Activated CD8-positive, alpha-beta T cell treated with anti-CD3 and anti-CD28 coated beads for 36 hours (primary cell): ENCODE results near the gene UBA52. TPM values are rescaled to one million over a fixed set of nuclear protein-coding genes. Genes with fewer than 3 reads are reported as not detected.

Experiments
- ATAC-seq: fragments of 200-7000 bp; cut with Tn5 transposase; one replicate; pipeline ENCODE4 v1.10.0; 2021; ENCODE audit warnings: mild to moderate bottlenecking, moderate library complexity
- CTCF ChIA-PET: fragments of 350-600 bp; sonication (Branson Sonifier 250); formaldehyde crosslinking; loops from one replicate; lab custom pipeline; 2021; ENCODE audit warnings: antibody characterized with exemption; lab: Charles Lee
- POLR2A ChIA-PET: fragments of 350-600 bp; sonication (Branson Sonifier 250); formaldehyde crosslinking; loops from one replicate; lab custom pipeline; 2021; ENCODE audit warnings: antibody characterized with exemption; lab: Charles Lee
- DNase-seq: peaks from one replicate; pipeline ENCODE4 v3.0.0-alpha.2; 2020
- H3K27ac Mint-ChIP-seq: one replicate; pipeline ENCODE4 v1.8.0; 2021; ENCODE audit warnings: mild to moderate bottlenecking, mixed read lengths
- H3K27me3 Mint-ChIP-seq: one replicate; pipeline ENCODE4 v1.8.0; 2021; ENCODE audit warnings: mixed read lengths
- H3K36me3 Mint-ChIP-seq: one replicate; pipeline ENCODE4 v1.8.0; 2021; ENCODE audit warnings: low read depth, mixed read lengths
- H3K4me1 Mint-ChIP-seq: one replicate; pipeline ENCODE4 v1.8.0; 2021; ENCODE audit warnings: low read depth, mixed read lengths
- H3K4me3 Mint-ChIP-seq: one replicate; pipeline ENCODE4 v1.8.0; 2021; ENCODE audit warnings: mild to moderate bottlenecking, moderate library complexity, mixed read lengths
- H3K9me3 Mint-ChIP-seq: one replicate; pipeline ENCODE4 v1.8.0; 2021; ENCODE audit warnings: mixed read lengths
- CTCF ChIP-seq: fragments of 200-600 bp; IDR thresholded peaks from one replicate; pipeline ENCODE4 v1.8.0; 2022; ENCODE audit warnings: antibody characterized with exemption, mild to moderate bottlenecking
- intact Hi-C: fragments of 100-400 bp; cut with micrococcal nuclease; formaldehyde crosslinking; loops from one replicate; pipeline ENCODE4 v1.10.0; 2022
- total RNA-seq, 2 experiments: library from RNA; stranded (reverse); gene quantifications; one replicate each; pipeline ENCODE4 v1.2.3, GENCODE V29; 2021

UBA52 gene
- total RNA-seq, 2 experiments from 2014 or later = 1,795 to 1,837 TPM

- Mint-ChIP-seq H3K4me3 (peak overlapping the region; percentile 82), H3K27me3 (no peaks in the 10 kb centered on the region), H3K27ac (peak overlapping the region; percentile 90), H3K36me3 (peaks cover 14% of the 10 kb centered on the region), H3K9me3 (no peaks in the 10 kb centered on the region), H3K4me1 (peaks cover 28% of the 10 kb centered on the region)
- intact Hi-C loops = no loop called here
- ATAC-seq (no peak), DNase-seq (no peak)
- POLR2A ChIA-PET = interaction anchor here (1.0 to 4.0 kb wide), 7 partner anchors 10 to 330 kb away, joined by 3 to 51 read pairs (median 9); partner anchors contain the start of genes FKBP8 and UBA52
- TF ChIP-seq CTCF = no peak
- CTCF ChIA-PET = interaction anchor here (0.8 to 4.9 kb wide), 10 partner anchors 10 to 260 kb away, joined by 3 to 37 read pairs (median 8); partner anchors contain the start of genes KXD1, UBA52 and UPF1
Measured at GRCh38 chr19:18587561-18587960, 15.9 kb downstream of the UBA52 start.

GRCh38 chr19:18587962-18588610, 16.4 kb downstream of the UBA52 start:
- Mint-ChIP-seq H3K4me3 (peak overlapping the region; percentile 82), H3K4me1 (peaks cover 28% of the 10 kb centered on the region), H3K9me3 (no peaks in the 10 kb centered on the region), H3K27ac (peak overlapping the region; percentile 90), H3K27me3 (no peaks in the 10 kb centered on the region), H3K36me3 (peaks cover 14% of the 10 kb centered on the region)
- no peak for TF ChIP-seq CTCF
- ChIA-PET CTCF (interaction anchor here (0.6 to 4.9 kb wide), 13 partner anchors 11 to 278 kb away, joined by 3 to 37 read pairs (median 5); partner anchors contain the start of genes KXD1, UBA52 and UPF1), POLR2A (interaction anchor here (0.8 to 4.0 kb wide), 9 partner anchors 11 to 320 kb away, joined by 3 to 51 read pairs (median 9); partner anchors contain the start of genes FKBP8, UBA52 and UPF1)
- intact Hi-C loops = no loop called here
- DNase-seq (peak; percentile 26), ATAC-seq (peak; percentile 2)

- no peaks in the 10 kb centered on the region for H3K9me3 Mint-ChIP-seq
- ChIA-PET CTCF (interaction anchor here (0.6 to 4.9 kb wide), 20 partner anchors 9 to 331 kb away, joined by 3 to 37 read pairs (median 4); partner anchors contain the start of genes COPE, DDX49, KXD1 and UBA52), POLR2A (interaction anchor here (0.8 to 4.0 kb wide), 15 partner anchors 11 to 340 kb away, joined by 3 to 51 read pairs (median 4); partner anchors contain the start of genes FKBP8, KXD1, UBA52 and UPF1)
- H3K27ac Mint-ChIP-seq = peak within 1 kb of the TSS; percentile 90
- H3K27me3 Mint-ChIP-seq = no peaks in the 10 kb centered on the region
- peaks cover 14% of the 10 kb centered on the region for H3K36me3 Mint-ChIP-seq
- ATAC-seq = peak; percentile 75
- intact Hi-C loops = no loop called here
- TF ChIP-seq CTCF = peak; percentile 88
- peak within 1 kb of the TSS; percentile 82 for H3K4me3 Mint-ChIP-seq
- peak; percentile 94 for DNase-seq
- peaks cover 32% of the 10 kb centered on the region for H3K4me1 Mint-ChIP-seq
Measured at GRCh38 chr19:18588611-18589379, 17.1 kb downstream of the UBA52 start, which contains the start of gene REX1BD. REX1BD (plus strand) TSS chr19:18588798; CDS start chr19:18588802, 4 bp downstream.

GRCh38 chr19:18589380-18590272, 18.0 kb downstream of the UBA52 start:
- peaks cover 35% of the 10 kb centered on the region for H3K4me1 Mint-ChIP-seq
- peak overlapping the region; percentile 88 for H3K27ac Mint-ChIP-seq
- no peaks in the 10 kb centered on the region for H3K27me3 Mint-ChIP-seq
- intact Hi-C loops = loop anchor here (10.0 kb wide), 1 partner anchor 255 kb away; no protein-coding TSS in a partner anchor
- ChIA-PET CTCF (interaction anchor here (0.9 to 4.9 kb wide), 19 partner anchors 9 to 330 kb away, joined by 3 to 37 read pairs (median 4); partner anchors contain the start of genes COPE, DDX49, KXD1 and UBA52), POLR2A (interaction anchor here (0.8 to 4.0 kb wide), 14 partner anchors 17 to 339 kb away, joined by 3 to 51 read pairs (median 4); partner anchors contain the start of genes FKBP8, KXD1, UBA52 and UPF1)
- ATAC-seq (peak; percentile 59), DNase-seq (peak; percentile 87)
- H3K4me3 Mint-ChIP-seq = peak overlapping the region; percentile 82
- no peaks in the 10 kb centered on the region for H3K9me3 Mint-ChIP-seq
- no peak for TF ChIP-seq CTCF
- H3K36me3 Mint-ChIP-seq = peaks cover 14% of the 10 kb centered on the region
